Type B pancreatic cell (in vitro differentiated cells): Measurements from ENCODE around the gene LHFPL2. TPM values are rescaled to one million over a fixed set of nuclear protein-coding genes. Genes with fewer than 3 reads are reported as not detected.

ENCODE experiments used
- DNase-seq: peaks from one replicate; pipeline ENCODE4 v3.0.0; 2021; ENCODE audit warnings: mixed read lengths; ENCODE audit not compliant: unreplicated experiment; ENCODE audit errors: extremely low spot score
- H3K27ac Mint-ChIP-seq: 2 replicates; pipeline ENCODE4 v1.8.0; 2021; ENCODE audit warnings: mild to moderate bottlenecking, mixed read lengths
- H3K27me3 Mint-ChIP-seq: 2 replicates; pipeline ENCODE4 v1.8.0; 2021; ENCODE audit warnings: mixed read lengths
- H3K36me3 Mint-ChIP-seq: 2 replicates; pipeline ENCODE4 v1.8.0; 2021; ENCODE audit warnings: mixed read lengths
- H3K4me1 Mint-ChIP-seq: one replicate; pipeline ENCODE4 v1.8.0; 2021; ENCODE audit warnings: mixed read lengths; ENCODE audit not compliant: unreplicated experiment
- H3K4me3 Mint-ChIP-seq: 2 replicates; pipeline ENCODE4 v1.8.0; 2021; ENCODE audit warnings: mild to moderate bottlenecking, mixed read lengths
- H3K9me3 Mint-ChIP-seq: 2 replicates; pipeline ENCODE4 v1.8.0; 2021; ENCODE audit warnings: mixed read lengths
- CTCF ChIP-seq: fragments of 200-600 bp; sonication (generic); conservative IDR thresholded peaks from 2 replicates; pipeline ENCODE4 v1.5.0; 2021; ENCODE audit warnings: antibody characterized with exemption, mild to moderate bottlenecking
- total RNA-seq: library from RNA; stranded (reverse); gene quantifications from 2 replicates; pipeline ENCODE4 v1.2.1, GENCODE V29; 2021; ENCODE audit warnings: low replicate concordance

Gene LHFPL2
- total RNA-seq, 1 donor from 2014 or later: 35.3 TPM

DNA sequence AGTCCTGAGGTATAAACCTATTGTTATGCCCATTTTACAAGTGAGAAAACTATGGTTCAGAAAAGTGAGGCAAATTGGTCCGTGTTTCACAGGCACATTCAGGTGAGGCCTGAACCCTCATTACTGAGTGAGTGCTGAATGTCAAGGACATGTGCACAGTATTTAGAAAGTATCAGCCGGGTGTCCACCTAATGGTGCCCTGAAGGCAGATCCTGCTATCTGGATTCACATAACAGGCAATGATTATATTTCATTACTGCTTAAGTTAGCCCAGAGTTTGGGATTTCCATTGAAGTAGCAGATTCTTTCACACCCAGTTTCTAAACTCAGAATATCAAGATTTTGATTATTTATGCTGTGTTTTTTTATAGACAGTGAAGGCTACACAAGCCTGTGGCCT, 142.7 kb downstream of the LHFPL2 start:
- TF ChIP-seq CTCF: no peak
- no peak for DNase-seq
- Mint-ChIP-seq H3K27me3 (peaks cover 4% of the 10 kb centered on the region), H3K27ac (peak overlapping the region; percentile 47), H3K4me3 (peak overlapping the region; percentile 22), H3K9me3 (no peaks in the 10 kb centered on the region), H3K36me3 (peaks cover 4% of the 10 kb centered on the region), H3K4me1 (peaks cover 79% of the 10 kb centered on the region)

DNA sequence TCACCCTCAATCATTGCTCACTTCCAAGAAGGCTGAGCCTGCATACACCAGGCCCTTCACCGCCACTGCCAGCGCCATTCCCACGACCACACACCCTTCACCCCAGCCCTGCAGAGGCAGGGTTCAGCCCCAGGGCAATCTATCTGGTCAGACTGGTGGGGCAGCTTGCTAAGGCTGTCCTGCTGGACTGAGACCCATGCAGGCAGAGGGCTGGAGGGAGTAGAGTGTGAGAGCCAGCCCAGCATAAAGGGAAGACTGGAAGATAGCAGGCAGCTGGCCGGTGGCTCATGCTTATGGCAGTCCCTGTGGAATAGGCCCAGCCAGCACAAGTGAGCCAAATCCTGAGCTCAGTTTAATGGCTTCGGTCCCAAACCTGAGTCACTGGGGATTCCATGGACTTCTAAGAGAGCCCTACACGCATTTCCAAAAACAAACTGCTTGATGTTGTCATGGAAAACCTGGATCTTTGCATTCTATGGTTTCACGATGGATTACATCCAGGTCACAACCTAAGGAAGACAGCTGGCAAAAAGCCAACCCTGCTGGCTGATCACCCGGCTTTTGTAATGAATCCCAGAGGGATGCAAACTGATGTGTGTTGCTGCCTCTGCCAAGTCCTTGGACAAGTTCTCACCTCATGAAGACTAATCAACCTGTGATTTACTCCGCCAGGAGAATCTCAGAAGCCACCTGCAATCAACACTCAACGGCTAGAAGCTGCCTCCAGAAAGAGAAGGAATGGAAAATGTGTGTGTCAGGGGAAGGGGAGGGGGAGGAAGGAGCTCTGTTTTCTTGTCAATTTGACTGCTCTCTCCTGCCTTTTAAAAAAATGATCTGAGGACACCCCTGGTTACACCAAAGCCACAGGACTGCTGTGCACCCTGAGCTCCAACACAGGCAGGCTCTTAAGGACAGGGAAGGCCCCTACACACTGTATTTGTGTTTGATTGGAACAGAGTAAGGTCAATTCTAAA, 143.6 kb downstream of the LHFPL2 start:
- peaks cover 82% of the 10 kb centered on the region for H3K4me1 Mint-ChIP-seq
- no peaks in the 10 kb centered on the region for H3K9me3 Mint-ChIP-seq
- peaks cover 8% of the 10 kb centered on the region for H3K27me3 Mint-ChIP-seq
- DNase-seq: peak; percentile 76
- H3K27ac Mint-ChIP-seq: peak overlapping the region; percentile 87
- no peak for TF ChIP-seq CTCF
- peak overlapping the region; percentile 68 for H3K4me3 Mint-ChIP-seq
- H3K36me3 Mint-ChIP-seq: peaks cover 7% of the 10 kb centered on the region

DNA sequence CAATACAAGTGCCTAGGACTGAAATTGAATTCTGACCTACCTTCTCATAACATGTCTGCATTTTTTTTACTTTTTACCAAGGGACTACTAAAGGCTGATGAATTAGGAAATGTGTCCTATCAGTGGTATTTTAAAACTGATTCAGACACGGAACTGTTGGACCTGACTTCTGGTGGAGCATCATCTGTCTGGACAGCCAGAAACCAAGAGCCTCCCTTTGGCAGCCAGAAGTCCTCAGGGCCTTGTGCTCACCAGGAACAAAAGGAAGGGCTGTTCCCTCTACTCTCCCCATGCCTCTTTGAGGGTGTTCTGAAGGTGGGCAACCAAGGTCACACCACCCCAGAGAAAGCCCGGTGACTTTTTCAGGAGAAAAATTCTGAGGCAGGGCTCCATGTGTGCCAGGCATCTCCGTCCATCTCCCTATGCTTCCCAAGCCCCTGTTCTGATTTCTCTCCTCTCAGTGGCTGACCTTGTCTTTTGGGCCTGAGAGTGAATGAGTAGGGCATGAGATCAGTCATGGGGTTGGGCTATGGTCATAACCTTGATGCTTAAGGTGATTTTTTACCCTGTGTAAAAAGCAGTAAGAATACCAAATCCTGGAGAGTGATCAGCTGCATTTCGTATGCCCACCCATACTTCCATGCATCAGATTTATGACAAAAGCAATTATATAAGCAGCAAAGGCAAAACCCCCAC, 144.5 kb downstream of the LHFPL2 start:
- Mint-ChIP-seq H3K9me3 (no peaks in the 10 kb centered on the region), H3K36me3 (peaks cover 10% of the 10 kb centered on the region), H3K27ac (peak overlapping the region; percentile 87), H3K27me3 (peaks cover 8% of the 10 kb centered on the region), H3K4me3 (peak overlapping the region; percentile 68), H3K4me1 (peaks cover 83% of the 10 kb centered on the region)
- TF ChIP-seq CTCF: no peak
- no peak for DNase-seq

DNA sequence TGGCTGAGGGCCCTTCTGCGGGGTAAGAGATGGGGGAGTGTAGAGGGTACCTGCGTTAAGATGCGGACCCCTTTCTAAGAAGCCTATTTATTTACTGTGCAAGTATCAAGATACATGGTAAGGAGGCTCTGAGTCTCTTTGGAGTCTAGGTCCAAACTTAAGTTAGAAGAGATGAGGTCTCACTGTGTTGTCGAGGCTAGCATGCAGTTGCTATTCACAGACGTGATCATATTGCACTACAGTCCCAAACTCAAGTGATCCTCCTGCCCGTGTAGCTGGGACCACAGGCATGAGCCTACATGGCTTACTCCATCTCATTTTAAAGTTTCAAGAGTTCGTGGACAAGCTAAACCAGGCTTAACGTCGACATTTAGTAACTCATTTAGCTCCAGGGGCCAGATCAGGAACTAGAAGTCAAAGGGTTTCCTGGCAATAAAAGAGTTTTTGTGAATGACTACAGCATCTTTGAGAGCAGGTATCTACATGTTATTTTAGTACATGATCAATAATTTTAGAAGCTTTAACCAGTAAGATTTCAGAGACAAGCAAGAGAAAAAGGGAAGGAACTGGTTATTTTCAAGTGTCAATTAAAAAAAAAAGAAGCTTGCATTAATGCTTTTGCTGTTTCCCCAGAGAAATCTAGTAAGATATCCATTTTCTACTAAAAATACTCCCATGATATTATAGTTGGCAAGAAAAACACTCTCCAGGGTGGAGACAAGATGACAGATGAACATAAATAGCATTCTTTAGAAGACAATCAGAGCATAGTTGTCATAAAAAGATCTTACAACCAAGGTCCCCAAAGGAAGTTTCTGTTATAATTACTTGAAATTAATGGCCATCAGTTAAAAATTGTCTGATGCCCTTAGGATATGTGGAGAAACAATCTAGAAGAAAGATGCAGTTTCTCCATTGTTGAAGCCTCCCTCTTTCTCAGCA, 146.9 kb downstream of the LHFPL2 start:
- Mint-ChIP-seq H3K9me3 (no peaks in the 10 kb centered on the region), H3K27me3 (peaks cover 7% of the 10 kb centered on the region), H3K4me3 (peak overlapping the region; percentile 41), H3K27ac (peak overlapping the region; percentile 25), H3K36me3 (peaks cover 19% of the 10 kb centered on the region), H3K4me1 (peaks cover 80% of the 10 kb centered on the region)
- no peak for TF ChIP-seq CTCF
- DNase-seq: no peak

DNA sequence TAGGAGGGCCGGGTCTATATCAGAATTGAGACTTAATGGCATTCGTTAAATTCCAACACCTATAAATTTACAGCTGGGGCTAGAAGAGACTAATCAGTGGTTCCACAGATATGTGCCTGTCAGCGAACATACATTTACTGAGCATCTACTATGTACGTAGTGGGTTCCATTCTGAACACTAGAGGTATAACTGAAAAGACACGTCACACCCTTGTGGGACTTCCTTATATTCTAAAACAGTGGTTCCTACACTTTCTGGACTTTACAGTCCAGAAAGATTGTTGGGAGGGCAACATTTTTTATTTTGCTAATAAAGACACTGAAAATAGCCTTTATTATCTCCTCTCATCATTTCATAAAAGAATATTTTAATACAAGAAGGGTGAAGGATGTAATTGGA, 147.7 kb downstream of the LHFPL2 start:
- H3K4me1 Mint-ChIP-seq: peaks cover 80% of the 10 kb centered on the region
- DNase-seq: no peak
- TF ChIP-seq CTCF: no peak
- no peak overlapping the region for H3K4me3 Mint-ChIP-seq
- H3K36me3 Mint-ChIP-seq: peaks cover 21% of the 10 kb centered on the region
- no peak overlapping the region for H3K27ac Mint-ChIP-seq
- peaks cover 7% of the 10 kb centered on the region for H3K27me3 Mint-ChIP-seq
- peaks cover 3% of the 10 kb centered on the region for H3K9me3 Mint-ChIP-seq
